Fibroblast of mammary gland (primary cell): Measurements from ENCODE around the gene MTX2.

Experiments
- DNase-seq: peaks from one replicate; pipeline ENCODE4 v3.0.0-alpha.2; 2010; ENCODE audit warnings: low read depth
- H3K4me3 ChIP-seq: 2 replicates; pipeline ENCODE4 v1.5.1; 2011; ENCODE audit warnings: low read depth, mild to moderate bottlenecking, low read length, moderate library complexity; ENCODE audit not compliant: control insufficient read depth
- CTCF ChIP-seq: conservative IDR thresholded peaks from 2 replicates; pipeline ENCODE4 v1.5.1; 2011; ENCODE audit warnings: low read depth, low read length, inconsistent platforms; ENCODE audit not compliant: control insufficient read depth, insufficient read depth

MTX2 gene

GRCh38 chr2:176383100-176383499, 113.9 kb downstream of the MTX2 start:
- TF ChIP-seq CTCF: no peak
- H3K4me3 ChIP-seq: no peak overlapping the region
- DNase-seq: no peak

GRCh38 chr2:176383836-176384442, 114.7 kb downstream of the MTX2 start:
- no peak for TF ChIP-seq CTCF
- no peak for DNase-seq
- no peak overlapping the region for H3K4me3 ChIP-seq

GRCh38 chr2:176385219-176385759, 116.0 kb downstream of the MTX2 start:
- H3K4me3 ChIP-seq: no peak overlapping the region
- peak; percentile 20 for DNase-seq

DNA sequence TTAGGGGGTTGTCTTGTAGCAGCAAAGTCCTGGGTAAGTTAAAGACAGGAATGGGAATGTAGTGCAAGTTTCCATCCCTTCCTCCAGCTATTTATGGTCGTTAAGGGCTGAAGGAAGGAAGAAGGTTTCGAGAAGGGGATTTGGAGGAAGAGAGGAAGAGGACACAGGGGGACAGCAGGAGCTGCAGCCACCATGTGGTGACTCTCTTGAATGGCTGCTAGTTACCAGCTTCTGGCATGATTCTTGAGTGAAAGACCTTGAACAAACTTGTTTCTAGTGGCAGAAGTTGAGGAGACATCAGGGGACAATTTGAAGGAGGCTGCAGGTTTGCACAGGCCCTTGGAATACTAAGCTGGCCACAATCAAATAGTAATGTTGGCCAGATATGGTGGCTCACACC, 116.6 kb downstream of the MTX2 start:
- no peak for DNase-seq
- H3K4me3 ChIP-seq: no peak overlapping the region
- no peak for TF ChIP-seq CTCF

More at GRCh38 chr2:176385219-176385759, 116.0 kb downstream of the MTX2 start:
- no peak for TF ChIP-seq CTCF
